HG03558 (cell line): ENCODE data around the gene SCP2.
"Not testable (repeated sequence)": the region's sequence is repeated elsewhere in the genome, so short reads cannot be mapped to it uniquely, and the experiment has no call there.

Experiments
- ATAC-seq: cut with Tn5 transposase; IDR thresholded peaks from one replicate; pipeline ENCODE4 v1.9.1; 2021; ENCODE audit warnings: moderate number of reproducible peaks; ENCODE audit not compliant: unreplicated experiment; ENCODE audit errors: extremely low read depth

The SCP2 gene

DNA sequence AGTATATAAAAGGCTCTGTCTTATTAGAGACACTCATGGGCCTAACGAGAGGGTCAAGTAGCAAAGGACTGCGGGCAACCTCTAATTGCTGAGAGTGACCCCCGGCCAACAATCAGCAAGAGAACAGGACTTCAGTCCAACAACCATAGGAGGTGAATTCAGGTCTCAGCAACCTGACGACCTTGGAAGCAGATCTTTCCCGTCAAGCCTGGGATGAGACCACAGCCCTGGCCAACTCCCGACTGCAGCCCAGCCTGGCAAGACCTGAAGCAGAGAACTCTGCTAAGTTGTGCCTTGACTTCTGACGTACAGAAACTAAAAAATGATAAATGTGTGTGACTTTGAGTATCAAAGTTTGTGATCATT lies 11.2 kb upstream of the SCP2 start:
- ATAC-seq, result no peak

DNA sequence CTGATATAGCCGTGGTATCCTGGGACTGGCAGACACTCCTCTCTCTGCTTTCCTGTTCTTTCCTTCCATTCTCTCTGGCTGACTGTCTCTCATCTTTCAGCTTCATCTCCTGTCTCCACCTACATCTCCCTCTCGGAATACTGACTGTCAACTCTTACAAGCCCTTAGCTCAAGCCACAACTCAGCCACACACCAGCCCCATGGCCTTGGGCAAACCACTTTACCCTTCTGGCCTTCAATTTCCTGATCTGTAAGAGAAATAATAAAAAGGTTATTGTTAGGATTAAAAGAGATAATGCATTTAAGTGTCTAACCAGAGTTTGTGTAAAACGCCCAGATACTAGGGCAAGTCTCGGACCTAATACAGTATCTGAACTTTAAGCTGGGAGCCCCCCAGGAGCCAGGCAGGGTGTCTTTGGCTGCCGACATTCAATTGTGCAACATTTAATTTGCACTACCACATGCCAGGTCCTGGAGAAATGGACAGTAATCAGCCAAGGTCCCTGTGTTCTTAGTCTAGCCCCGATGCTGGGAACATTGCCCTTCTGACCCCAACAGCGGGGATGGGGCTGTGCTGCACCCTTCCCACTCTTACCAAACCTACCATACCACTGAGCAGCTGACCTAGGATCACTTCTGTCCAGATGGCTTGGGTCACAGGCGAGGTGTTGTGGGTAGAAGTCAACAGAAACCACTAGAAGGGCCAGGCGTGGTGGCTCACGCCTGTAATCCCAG lies 10.7 kb upstream of the SCP2 start:
- no peak for ATAC-seq

DNA sequence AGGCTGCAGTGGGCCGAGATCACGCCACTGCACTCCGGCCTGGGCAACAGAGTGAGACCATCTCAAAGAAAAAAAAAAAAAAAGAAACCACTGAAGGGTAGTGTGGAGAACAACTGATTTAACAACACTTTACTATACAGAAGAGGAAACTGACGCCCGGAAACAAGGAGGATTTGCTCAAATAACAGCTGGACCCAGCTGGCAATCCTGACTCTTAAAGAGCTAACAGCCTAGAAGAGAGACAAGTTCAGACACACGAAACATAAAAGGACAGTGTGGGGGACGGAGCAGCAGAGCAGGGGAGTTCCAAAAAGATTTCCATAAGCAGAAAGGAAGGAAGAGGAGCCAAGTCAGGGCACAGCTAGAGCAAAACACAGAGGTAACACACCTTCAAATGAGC lies 9.9 kb upstream of the SCP2 start:
- ATAC-seq, result no peak

DNA sequence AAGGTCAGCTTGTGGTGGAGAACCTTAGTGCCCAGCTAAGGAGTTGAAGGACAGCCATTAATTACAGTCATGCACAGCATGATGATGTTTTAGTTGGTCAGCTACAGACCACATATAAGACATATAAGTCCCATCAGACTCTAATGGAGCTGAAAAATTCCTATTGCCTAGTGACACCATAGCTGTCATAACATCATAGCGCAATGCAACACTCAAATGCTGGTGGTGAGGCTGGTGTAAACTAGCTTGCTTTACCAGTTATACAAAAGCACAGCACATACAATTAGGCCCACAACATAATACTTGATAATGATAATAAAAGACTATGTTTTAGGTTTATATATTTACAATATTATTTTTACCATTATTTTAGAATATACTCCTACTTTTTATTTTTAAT lies 9.5 kb upstream of the SCP2 start:
- no peak for ATAC-seq

DNA sequence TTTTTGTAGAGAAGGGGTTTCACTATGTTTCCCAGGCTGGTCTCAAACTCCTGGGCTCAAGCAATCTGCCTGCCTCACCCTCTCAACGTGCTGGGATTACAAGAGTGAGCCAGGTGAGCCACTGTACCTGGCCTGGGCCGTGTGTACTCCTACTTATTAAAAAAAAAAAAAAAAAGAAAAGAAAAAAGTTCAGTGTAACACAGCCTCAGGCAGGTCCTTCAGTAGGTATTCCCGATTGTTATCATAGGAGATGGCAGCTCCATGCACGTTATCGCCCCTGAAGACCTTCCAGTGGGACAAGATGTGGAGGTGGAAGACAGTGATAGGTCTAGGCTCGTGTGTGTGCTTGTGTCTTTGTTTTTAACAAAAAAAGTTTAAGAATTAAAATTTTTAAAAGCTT lies 8.9 kb upstream of the SCP2 start:
- no peak for ATAC-seq

DNA sequence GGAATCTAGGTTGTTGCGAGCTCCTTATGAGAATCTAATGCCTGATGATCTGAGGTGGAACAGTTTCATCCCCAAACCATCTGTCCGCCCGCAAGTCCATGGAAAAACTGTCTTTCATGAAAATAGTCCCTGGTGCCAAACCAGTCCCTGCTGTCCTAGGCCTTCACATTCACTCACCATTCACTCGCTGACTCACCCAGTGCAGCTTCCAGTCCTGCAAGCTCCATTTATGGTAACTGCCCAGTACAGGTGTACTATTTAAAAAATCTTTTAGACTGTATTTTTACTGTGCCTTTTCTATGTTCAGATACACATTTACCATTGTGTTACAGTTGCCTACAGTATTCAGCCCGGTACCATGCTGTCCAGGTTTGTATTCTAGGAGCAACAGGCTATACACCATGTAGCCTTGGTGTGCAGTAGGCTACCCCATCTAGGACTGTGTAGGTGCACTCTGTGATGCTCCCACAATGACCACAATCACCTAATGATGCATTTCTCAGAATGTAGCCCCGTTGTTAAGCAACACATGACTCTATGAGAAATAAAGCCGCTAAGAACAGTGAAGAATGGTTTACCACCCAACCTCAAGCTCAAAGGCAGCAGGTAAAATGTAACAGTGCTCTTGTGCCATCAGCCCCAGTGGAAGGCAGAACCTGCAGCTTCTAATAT lies 7.9 kb upstream of the SCP2 start:
- ATAC-seq, result no peak

DNA sequence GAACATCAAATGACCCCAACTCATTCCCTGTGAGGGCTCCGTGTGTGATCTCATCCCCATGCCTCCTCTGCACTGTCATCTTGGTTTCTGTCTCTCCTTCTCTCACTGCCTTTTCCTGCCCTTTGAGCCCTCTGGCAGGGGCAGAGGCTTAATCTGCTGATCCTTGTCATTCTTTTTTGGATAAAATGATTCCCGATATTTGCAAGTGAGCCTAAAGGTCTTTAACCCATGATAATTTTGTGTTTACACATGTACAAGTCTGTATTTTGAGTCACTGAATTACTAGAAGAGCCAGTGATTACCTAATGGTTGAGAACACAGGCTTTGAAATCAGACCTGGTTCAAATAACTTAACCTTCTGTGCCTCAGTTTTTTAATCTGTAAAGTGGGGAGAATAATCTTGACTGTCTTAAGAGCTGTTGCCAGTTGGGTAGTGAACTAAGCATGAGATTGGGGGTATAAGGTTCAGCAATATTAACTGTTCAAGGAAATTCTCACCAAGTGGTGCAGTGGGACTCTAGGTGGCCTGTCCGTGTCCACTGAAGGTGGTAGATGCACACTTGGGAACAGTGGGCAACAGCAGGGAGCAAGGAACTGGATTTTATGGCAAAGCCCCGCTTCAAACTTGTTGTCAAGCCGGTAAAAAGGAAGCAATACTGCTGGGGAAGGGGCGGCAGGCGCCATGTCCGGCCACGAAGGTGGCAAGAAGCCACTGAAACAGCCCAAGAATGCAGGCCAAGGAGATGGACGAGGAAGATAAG lies 7.2 kb upstream of the SCP2 start:
- no peak for ATAC-seq

DNA sequence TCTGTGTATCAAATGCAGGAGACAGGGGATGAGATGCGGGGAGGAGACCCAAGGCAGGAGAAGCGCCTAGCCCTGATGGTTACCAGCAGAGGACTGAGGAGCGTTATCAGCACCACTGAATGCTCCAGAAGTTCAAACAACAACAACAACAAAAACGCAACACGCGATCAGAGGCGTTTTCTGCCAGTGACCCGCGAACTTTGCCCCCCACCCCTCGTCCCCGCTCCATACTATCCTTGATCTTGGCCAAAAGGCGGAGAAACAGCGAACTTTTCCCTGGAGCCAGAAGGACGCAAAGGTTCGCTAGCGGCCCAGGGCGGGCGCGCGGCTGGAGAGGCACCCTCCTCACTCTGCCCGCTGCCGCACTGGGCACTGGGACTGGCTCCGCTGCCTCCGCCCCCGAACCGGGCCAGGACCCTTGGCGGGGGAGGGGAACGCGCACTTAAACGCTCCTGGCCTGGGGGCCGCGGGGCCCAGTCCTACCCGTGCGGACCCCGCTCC lies 6.2 kb upstream of the SCP2 start:
- ATAC-seq, result no peak

DNA sequence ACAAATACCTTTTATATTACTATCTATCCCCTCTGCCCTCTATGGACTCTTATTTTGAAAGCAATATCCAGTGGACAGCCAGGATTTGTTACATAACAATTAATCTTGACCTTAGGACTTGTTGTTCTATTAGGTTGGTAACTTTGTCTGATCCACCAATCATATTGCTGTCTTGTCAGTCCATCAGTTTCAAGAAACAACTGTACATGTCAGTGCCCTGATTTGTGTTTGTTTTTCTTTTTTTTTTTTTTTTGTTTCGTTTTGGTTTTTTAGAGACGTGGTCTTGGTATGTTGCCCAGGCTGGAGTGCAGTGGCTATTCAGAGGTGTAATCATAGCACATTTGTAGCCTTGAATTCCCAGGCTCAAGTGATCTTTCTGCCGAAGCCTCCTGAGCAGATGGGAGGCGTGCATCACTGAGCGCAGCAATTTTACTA lies 1.5 kb upstream of the SCP2 start:
- no peak for ATAC-seq

DNA sequence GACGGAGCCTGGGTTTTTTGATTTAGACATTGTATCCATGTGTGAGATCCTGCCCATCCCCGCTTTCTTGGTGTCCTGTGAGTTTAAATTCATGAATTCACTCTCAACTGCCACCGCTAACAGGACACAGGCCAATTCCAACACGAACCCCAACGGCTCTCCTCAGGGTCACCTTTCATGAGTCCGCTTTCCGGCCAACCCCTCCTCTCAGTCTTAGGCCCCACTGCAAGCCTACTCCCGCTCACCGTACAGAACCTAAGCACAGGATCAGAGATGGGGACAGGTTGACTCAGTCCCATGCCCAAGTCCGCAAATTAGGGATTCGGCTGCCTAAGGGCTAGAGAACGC lies 238 bp upstream of the SCP2 start:
- no peak for ATAC-seq

DNA sequence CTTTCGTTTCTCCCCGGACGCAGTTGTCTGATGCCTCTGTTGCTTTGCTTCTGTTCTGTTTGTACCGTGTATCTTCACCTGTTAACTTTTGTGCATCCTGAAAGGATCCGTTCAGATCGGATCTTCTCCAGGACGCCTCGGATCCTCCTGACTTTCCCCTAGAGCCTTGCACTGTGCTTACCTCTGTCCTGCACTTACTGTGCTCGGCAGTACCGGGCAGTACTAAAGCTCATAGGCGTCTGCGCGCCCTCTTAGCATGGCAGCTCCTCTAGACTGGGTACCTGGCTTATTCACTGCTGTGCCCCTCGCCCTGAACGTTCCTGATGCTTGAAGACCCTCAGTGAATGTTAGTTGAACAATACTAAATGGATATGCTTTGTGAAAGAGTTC lies 934 bp downstream of the SCP2 start:
- no peak for ATAC-seq

DNA sequence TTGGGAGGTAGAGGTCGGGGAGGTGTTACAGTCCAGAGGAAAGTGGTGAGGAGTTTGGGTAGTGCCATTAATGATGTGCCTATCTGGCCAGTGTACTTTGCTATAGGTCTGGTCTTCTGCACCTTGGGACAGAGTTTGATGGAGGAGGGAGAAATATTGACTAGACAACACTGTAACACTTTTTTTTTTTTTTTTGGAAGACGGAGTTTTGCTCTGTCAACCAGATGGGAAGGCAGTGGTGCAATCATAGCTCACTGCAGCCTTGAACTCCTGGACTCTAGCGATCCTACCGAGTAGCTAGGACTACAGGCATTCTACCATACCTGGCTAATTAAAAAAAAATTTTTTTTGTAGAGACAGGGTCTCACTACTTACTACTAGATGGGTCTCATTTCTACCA lies 1.9 kb downstream of the SCP2 start:
- ATAC-seq, result no peak

DNA sequence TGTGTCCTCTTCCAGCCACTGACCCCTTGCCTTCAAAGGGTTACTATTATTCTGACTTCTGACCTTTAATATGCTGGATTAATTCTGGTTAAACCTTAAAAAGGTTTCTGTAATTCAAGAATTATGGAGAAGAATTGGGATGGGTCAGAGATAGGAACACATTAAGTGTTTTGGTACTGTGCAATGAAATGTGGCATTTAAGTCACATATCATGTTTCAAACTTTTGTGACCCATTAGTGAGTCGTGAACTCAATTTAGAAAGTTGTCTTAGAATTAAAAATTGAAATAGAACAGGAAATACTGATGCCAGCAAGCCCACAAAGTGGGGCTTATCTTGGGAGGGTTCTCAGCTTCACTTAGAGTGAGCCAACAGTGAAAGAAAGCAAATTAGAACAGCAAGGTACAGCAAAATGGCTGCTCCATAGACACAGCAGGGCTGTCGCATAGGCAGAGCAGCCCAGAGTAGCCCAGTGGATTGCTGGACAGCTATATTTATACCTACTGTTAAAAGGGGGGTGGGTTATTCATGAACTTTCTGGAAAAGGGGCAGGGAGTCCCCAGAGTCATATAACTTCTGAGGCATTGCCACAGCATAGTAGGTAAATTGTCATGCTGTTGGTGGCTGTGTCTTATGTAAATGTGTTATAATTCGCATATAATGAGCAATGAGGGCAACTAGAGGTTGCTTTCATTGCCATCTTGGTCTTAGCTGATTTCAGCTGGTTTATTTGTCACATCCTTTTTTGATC lies 10.5 kb downstream of the SCP2 start:
- no peak for ATAC-seq

DNA sequence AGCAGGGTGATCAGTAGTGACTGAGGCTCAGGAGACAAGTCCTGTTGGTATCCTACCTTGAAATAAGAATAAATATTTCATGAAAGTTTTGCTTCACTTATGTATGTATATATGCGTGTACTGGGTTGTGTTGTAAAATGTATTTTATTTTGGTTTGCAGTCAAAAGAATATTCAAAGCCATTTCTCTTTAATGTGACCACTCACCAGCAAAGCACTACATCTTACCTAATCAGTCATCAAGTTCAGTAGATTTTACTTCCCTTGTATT lies 11.0 kb downstream of the SCP2 start:
- ATAC-seq, result no peak

DNA sequence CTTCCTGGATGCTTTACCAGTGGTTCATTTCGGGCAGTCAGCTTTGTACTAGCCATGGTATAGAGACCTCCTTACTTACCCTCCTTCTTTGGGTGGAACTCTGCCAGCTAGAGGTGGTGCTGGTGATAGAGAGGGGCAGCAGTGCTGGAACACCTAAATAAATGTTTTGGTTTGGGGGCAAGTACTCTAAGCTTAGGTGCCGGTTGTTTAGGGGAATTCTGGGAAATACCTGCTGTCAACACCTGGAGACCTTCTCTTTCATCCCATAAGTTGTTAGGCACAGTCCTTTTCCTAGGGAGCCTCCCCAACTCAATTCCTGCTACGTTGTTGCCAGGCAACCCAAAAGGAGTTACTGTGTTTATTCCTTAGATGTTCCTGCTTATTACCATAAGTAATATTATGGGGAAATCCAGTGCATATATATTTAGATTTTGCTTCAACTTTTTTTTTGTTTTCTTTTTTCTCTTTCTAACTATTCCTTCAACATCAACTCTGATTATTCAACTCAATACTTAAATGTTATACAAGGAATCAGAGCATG lies 16.9 kb downstream of the SCP2 start:
- ATAC-seq, result no peak

DNA sequence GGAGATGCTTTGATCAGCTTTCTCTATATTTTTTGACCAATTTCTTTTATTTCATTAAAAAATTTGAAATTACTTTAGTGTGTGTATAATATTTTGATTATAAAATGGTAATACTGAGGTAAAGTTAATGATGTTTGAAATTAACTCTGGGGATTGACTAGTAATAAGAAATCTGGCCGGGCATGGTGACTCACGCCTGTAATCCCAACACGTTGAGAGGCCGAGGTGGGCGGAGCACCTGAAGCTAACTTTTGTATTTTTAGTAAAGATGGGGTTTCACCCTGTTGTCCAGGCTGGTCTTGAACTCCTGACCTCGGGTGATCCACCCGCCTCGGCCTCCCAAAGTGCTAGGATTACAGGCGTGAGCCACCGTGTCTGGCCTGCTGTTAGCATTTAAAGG lies 17.5 kb downstream of the SCP2 start:
- ATAC-seq, result no peak

DNA sequence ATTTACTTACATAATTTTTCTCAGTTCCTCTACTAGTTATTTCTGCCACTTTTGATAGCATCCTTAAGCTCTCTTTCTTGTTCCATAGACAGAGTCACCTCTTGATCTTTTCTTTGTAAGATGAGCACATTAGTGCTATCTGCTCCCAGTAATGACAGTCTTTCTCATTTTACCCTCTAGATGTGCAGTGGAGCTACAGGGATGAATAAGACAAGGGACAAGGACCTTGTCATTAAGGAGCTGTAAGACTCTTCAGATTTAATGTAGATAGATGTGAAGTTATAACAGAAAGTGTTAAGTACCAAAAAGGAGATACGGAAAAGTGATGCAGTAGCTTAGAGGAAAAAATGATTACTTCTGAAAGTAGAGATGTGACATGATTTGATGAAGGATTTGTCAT lies 20.4 kb downstream of the SCP2 start:
- no peak for ATAC-seq

DNA sequence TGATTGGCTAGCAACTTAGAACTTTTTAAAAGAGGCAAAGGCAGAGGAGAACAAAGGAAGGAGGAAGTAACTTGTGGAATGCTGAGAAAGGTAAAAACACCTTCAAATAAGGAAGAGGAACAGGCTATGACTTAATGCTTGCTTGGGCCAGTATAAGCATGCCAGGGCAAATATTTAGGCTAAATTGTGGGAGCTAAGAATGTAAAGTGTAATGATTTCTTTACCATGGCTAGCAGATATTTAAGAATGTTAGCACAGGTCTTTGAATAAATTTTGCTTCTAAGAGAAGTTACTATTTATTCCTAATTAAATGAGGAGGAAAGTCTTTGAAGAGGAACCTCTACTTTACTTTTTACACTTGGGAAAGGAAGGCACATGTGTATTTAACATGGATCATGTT lies 22.5 kb downstream of the SCP2 start:
- not testable (repeated sequence) for ATAC-seq

DNA sequence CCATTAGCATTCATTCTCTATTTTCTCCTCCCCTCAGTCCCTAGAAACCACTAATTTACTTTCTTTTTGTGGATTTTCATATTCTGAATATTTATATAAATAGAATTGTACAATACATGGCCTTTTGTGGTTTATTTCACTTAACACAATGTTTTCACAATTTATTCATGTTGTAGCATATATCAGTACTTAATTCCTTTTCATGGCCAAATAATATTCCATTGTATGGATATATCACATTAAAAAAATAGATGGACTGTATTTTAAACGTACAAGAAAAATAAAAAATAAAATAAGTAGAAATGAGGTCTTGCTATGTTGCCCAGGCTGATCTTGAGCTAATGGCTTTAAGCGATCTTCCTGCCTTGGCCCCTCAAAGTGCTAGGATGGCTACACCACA lies 25.0 kb downstream of the SCP2 start:
- ATAC-seq, result no peak

DNA sequence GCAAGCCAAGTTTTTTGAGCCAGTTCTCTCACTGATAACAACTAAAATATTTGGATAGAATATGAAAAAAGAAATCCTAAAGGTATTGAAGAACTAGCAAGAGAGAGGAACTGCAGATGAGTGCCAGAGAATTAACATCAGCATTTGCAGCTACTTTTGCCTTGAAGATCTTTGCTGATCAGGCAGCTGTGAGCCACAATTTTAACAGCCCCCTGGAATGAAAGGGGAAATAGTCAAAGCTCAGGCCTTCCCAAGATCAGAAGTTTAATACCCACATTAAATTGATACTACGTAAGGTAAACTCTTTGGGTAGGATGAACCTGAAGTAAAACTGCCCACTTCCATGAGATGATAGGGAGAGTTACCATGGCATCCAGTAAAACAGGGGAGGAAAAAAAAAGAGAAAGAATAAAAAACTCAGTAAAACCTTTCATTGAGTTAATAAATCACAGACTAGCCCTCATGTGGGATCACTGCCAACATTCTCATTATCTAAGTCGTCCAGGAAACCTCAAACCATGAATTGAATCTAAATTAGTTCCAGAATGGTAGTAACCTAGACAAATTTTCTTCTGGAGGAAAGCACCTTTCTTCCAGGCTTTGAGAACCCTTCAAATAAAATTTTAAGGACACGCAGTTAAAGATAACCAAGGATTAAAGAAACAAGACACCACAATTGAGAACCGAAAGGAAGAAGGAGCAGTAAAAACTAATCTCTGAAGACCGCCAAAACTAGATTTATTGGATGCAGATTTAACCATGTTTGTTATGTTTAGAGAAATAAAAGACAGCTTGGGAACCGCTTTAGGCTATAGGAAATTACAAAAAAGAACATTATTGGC lies 28.3 kb downstream of the SCP2 start:
- no peak for ATAC-seq
